Measurements from ENCODE around the gene CTRB2.

The CTRB2 gene

DNA sequence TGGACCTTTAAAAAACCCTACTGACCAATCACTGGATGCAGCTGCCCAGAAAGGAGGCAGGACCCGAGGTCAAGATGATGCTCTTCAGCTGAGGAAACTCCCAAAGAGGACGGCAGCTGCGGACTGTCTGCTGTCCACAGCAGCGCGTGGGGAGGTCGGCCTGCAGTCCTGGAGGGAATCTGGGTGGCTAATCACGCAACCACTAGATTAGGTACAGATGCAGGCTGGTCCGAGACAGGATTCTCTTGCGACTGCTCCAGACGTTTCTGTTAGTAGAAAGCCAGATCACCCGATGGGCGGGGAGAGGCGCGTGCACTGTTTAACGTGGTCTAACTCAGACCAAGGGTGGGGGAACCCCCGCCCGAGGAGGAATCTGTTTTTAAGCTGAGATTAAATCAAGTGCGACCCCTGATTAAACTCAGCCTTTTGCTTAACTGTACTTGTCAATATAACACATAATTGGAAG is 8.8 kb downstream of the CTRB2 start:
- Mint-ChIP-seq H3K36me3 (ENCODE audit: insufficient read depth) (peaks cover 2% of the 10 kb centered on the region), H3K27ac (no peak overlapping the region), H3K27me3 (peaks cover 14 to 49% of the 10 kb centered on the region in 2 donors), H3K4me1 (ENCODE audit: low read depth in 2 of 2) (peaks cover 9% of the 10 kb centered on the region in 2 donors), H3K9me3 (no peaks in the 10 kb centered on the region), H3K4me3 (no peak overlapping the region)
- no peak for DNase-seq
- no peak for ATAC-seq (replicated peaks)

- H3K27me3 Mint-ChIP-seq, result peaks cover 18 to 55% of the 10 kb centered on the region in 2 donors
- H3K4me1 Mint-ChIP-seq (ENCODE audit: low read depth in 2 of 2), result peaks cover 9% of the 10 kb centered on the region in 2 donors
- no peaks in the 10 kb centered on the region for H3K9me3 Mint-ChIP-seq
- peaks cover 2% of the 10 kb centered on the region for H3K36me3 Mint-ChIP-seq (ENCODE audit: insufficient read depth)
- no peak overlapping the region for H3K27ac Mint-ChIP-seq
- DNase-seq (no peak), ATAC-seq (replicated peaks) (no peak)
- H3K4me3 Mint-ChIP-seq, result no peak overlapping the region
Observed at GRCh38 chr16:75197522-75198134, 9.3 kb downstream of the CTRB2 start.

DNA sequence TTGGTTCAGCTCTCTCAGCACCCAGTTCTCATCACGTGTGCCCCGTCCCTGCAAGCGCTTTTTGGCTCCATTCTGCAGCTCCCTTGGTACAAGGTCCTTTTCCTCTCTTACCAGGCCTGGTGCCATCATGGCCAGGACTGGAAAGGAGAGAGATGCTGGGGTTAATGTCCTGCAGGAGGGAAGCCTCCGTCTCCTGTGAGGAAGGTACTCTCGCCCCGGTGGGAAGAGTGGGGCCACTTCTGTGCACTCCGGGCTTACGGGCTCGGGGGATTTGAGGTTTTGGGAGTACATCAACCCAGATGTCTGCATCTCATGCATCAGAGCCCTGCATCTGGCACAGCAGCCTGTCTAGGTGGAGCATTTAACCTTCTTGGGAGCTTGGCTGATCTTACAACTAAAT is 10.1 kb downstream of the CTRB2 start:
- Mint-ChIP-seq H3K36me3 (ENCODE audit: insufficient read depth) (peaks cover 2% of the 10 kb centered on the region), H3K4me3 (no peak overlapping the region), H3K27me3 (peaks cover 19 to 58% of the 10 kb centered on the region in 2 donors), H3K27ac (no peak overlapping the region), H3K4me1 (ENCODE audit: low read depth in 2 of 2) (peaks cover 9% of the 10 kb centered on the region in 2 donors), H3K9me3 (no peaks in the 10 kb centered on the region)
- ATAC-seq (replicated peaks), result no peak
- DNase-seq, result no peak

- ATAC-seq (replicated peaks) (no peak), DNase-seq (no peak)
- Mint-ChIP-seq H3K36me3 (ENCODE audit: insufficient read depth) (peaks cover 2% of the 10 kb centered on the region), H3K27me3 (peaks cover 19 to 54% of the 10 kb centered on the region in 2 donors), H3K27ac (no peak overlapping the region), H3K9me3 (no peaks in the 10 kb centered on the region), H3K4me3 (no peak overlapping the region), H3K4me1 (ENCODE audit: low read depth in 2 of 2) (peaks cover 6% of the 10 kb centered on the region in 2 donors)
Observed at GRCh38 chr16:75195811-75196790, 10.9 kb downstream of the CTRB2 start.

- H3K4me1 Mint-ChIP-seq (ENCODE audit: low read depth in 2 of 2), result peaks cover 0 to 4% of the 10 kb centered on the region in 2 donors
- no peak overlapping the region for H3K4me3 Mint-ChIP-seq
- peaks cover 27 to 54% of the 10 kb centered on the region in 2 donors for H3K27me3 Mint-ChIP-seq
- no peaks in the 10 kb centered on the region for H3K9me3 Mint-ChIP-seq
- H3K27ac Mint-ChIP-seq, result no peak overlapping the region
- peaks cover 2% of the 10 kb centered on the region for H3K36me3 Mint-ChIP-seq (ENCODE audit: insufficient read depth)
- DNase-seq (no peak), ATAC-seq (replicated peaks) (no peak)
Observed at GRCh38 chr16:75193730-75194444, 13.1 kb downstream of the CTRB2 start.

DNA sequence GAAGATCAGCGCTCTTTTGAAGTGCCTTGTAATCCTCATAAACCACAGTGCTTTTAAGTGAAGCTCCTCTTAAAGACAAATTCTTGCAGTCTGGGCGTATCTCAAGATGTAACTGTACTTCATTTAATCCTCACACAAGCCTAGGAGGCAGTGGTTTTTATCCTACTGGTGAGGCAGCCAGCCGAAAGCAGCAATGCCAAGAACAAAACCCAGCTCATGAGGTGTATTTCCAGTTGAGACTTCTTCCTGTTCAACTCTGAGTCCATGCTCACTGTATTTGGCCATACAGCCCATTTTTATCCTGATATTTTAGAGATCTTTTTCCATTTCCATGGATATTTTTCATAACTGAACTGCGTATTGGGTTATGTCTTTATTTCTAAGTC is 13.7 kb downstream of the CTRB2 start:
- peaks cover 26 to 56% of the 10 kb centered on the region in 2 donors for H3K27me3 Mint-ChIP-seq
- no peak overlapping the region for H3K27ac Mint-ChIP-seq
- no peaks in the 10 kb centered on the region for H3K9me3 Mint-ChIP-seq
- no peak for DNase-seq
- peaks cover 0 to 4% of the 10 kb centered on the region in 2 donors for H3K4me1 Mint-ChIP-seq (ENCODE audit: low read depth in 2 of 2)
- H3K4me3 Mint-ChIP-seq, result no peak overlapping the region
- no peak for ATAC-seq (replicated peaks)
- peaks cover 2% of the 10 kb centered on the region for H3K36me3 Mint-ChIP-seq (ENCODE audit: insufficient read depth)

- Mint-ChIP-seq H3K27ac (no peak overlapping the region), H3K9me3 (no peaks in the 10 kb centered on the region), H3K27me3 (peaks cover 21 to 50% of the 10 kb centered on the region in 2 donors), H3K4me3 (no peak overlapping the region), H3K4me1 (ENCODE audit: low read depth in 2 of 2) (peaks cover 0 to 3% of the 10 kb centered on the region in 2 donors), H3K36me3 (ENCODE audit: insufficient read depth) (peaks cover 1% of the 10 kb centered on the region)
- DNase-seq, result no peak
- no peak for ATAC-seq (replicated peaks)
Observed at GRCh38 chr16:75192606-75193264, 14.2 kb downstream of the CTRB2 start.

GRCh38 chr16:75189638-75190245 is 17.2 kb downstream of the CTRB2 start:
- Mint-ChIP-seq H3K36me3 (ENCODE audit: insufficient read depth) (no peaks in the 10 kb centered on the region), H3K4me1 (ENCODE audit: low read depth in 2 of 2) (peaks cover 0 to 2% of the 10 kb centered on the region in 2 donors)
- no peak for ATAC-seq (replicated peaks)

DNA sequence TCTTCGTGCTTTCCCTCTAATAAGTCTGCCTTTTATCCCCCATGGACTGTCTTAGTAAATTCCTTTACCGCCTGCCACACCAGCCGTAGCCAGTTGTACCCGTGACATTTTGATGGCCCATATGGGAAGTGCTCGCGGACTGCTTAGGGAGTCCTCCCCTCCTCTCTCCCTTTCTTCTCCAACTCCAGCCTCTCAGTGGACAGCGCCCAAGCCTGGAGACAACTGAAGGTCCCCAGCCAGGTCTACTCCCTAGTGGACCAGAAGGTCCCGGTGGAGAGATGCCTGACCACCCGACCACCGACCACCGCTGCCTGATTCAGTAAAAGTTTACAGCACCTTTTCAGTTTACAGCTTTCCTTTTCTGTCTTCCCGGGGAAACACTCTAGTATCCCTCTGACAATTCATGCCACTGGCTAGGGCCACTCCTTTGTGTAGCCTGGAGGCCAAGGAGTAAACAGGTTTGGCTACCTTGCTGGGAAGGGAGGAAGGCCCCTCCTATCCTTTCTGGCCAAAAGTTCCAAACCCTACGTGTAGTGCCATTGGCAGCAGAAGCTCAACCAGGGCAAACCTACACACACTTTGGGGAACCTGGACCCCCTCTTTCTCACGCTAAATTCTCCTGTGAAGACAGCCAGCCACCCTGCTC is 18.0 kb downstream of the CTRB2 start:
- H3K4me3 Mint-ChIP-seq, result no peak overlapping the region
- no peaks in the 10 kb centered on the region for H3K36me3 Mint-ChIP-seq (ENCODE audit: insufficient read depth)
- no peak for ATAC-seq (replicated peaks)
- H3K9me3 Mint-ChIP-seq, result no peaks in the 10 kb centered on the region
- H3K27ac Mint-ChIP-seq, result no peak overlapping the region
- no peak for DNase-seq
- H3K4me1 Mint-ChIP-seq (ENCODE audit: low read depth in 2 of 2), result peaks cover 0 to 2% of the 10 kb centered on the region in 2 donors
- H3K27me3 Mint-ChIP-seq, result peaks cover 27 to 42% of the 10 kb centered on the region in 2 donors

More at GRCh38 chr16:75189638-75190245, 17.2 kb downstream of the CTRB2 start:
- Mint-ChIP-seq H3K27ac (no peak overlapping the region), H3K4me3 (no peak overlapping the region), H3K9me3 (no peaks in the 10 kb centered on the region), H3K27me3 (peaks cover 25 to 42% of the 10 kb centered on the region in 2 donors)
- no peak for DNase-seq

- DNase-seq (no peak), ATAC-seq (replicated peaks) (no peak)
- Mint-ChIP-seq H3K4me1 (ENCODE audit: low read depth in 2 of 2) (no peaks in the 10 kb centered on the region), H3K9me3 (peaks cover 2 to 8% of the 10 kb centered on the region in 2 donors), H3K36me3 (ENCODE audit: insufficient read depth) (peaks cover 4% of the 10 kb centered on the region), H3K27ac (no peak overlapping the region), H3K4me3 (no peak overlapping the region), H3K27me3 (peaks cover 11 to 21% of the 10 kb centered on the region in 2 donors)
Observed at GRCh38 chr16:75181630-75182029, 25.3 kb downstream of the CTRB2 start.

- Mint-ChIP-seq H3K4me1 (ENCODE audit: low read depth in 2 of 2) (no peaks in the 10 kb centered on the region), H3K4me3 (no peak overlapping the region), H3K9me3 (peaks cover 4 to 8% of the 10 kb centered on the region in 2 donors), H3K36me3 (ENCODE audit: insufficient read depth) (peaks cover 4% of the 10 kb centered on the region), H3K27me3 (peaks cover 0 to 9% of the 10 kb centered on the region in 2 donors), H3K27ac (no peak overlapping the region)
- DNase-seq (no peak), ATAC-seq (replicated peaks) (no peak)
Observed at GRCh38 chr16:75179208-75179607, 27.8 kb downstream of the CTRB2 start.

GRCh38 chr16:75176926-75177325 is 30.0 kb downstream of the CTRB2 start:
- no peak overlapping the region for H3K4me3 Mint-ChIP-seq
- ATAC-seq (replicated peaks) (no peak), DNase-seq (no peak)
- no peaks in the 10 kb centered on the region for H3K4me1 Mint-ChIP-seq (ENCODE audit: low read depth in 2 of 2)
- H3K27ac Mint-ChIP-seq, result no peak overlapping the region
- peaks cover 4% of the 10 kb centered on the region for H3K36me3 Mint-ChIP-seq (ENCODE audit: insufficient read depth)
- H3K27me3 Mint-ChIP-seq, result peaks cover 0 to 6% of the 10 kb centered on the region in 2 donors
- H3K9me3 Mint-ChIP-seq, result peaks cover 18 to 29% of the 10 kb centered on the region in 2 donors

Measured in effector memory CD8-positive, alpha-beta T cell (primary cell).